GM12878 (cell line): ENCODE measurements around the gene SCAMP4. TPM values are rescaled to one million over a fixed set of nuclear protein-coding genes. Genes with fewer than 3 reads are reported as not detected.
A peak's percentile ranks its signal among the peaks of the same experiment; 100 is the strongest.

Experiments
- BHLHE40 ChIP-seq, 2 experiments: fragments of 450-650 bp in 1 of 2; IDR thresholded peaks; 2 replicates each; pipeline ENCODE4 v1.6.1; 2011 to 2017; ENCODE audit warnings: low read depth in 2 of 2, borderline replicate concordance in 1 of 2, improper control_type of control experiment in 1 of 2, low read length in 1 of 2, mild to moderate bottlenecking in 1 of 2
- EGR1 ChIP-seq, 2 experiments: IDR thresholded peaks; 1 replicate in 1 of 2; 2 replicates in 1 of 2; pipeline ENCODE4 v1.6.1; 2011 to 2012; ENCODE audit warnings: low read depth in 2 of 2, low read length in 2 of 2, borderline replicate concordance in 1 of 2, mild to moderate bottlenecking in 1 of 2, moderate library complexity in 1 of 2
- EP300 ChIP-seq, 2 experiments: fragments of 150-350 bp in 1 of 2; IDR thresholded peaks; 2 replicates each; pipeline ENCODE4 v1.6.1; 2011 to 2012; ENCODE audit warnings: low read depth in 2 of 2, low read length in 2 of 2, borderline replicate concordance in 1 of 2, improper control_type of control experiment in 1 of 2, inconsistent platforms in 1 of 2; ENCODE audit not compliant: control insufficient read depth in 1 of 2
- EZH2 ChIP-seq: IDR thresholded peaks from 2 replicates; pipeline ENCODE4 v1.6.1; 2012; ENCODE audit warnings: low read depth, mild to moderate bottlenecking, control low read depth, inconsistent platforms, low read length, borderline replicate concordance; ENCODE audit not compliant: control insufficient read depth
- HSF1 ChIP-seq: fragments of 150-350 bp; IDR thresholded peaks from 2 replicates; pipeline ENCODE4 v1.6.1; 2014; ENCODE audit warnings: mild to moderate bottlenecking, low read depth, low read length
- IRF3 ChIP-seq: fragments of 450-650 bp; IDR thresholded peaks from 2 replicates; pipeline ENCODE4 v1.6.1; 2014; ENCODE audit warnings: mild to moderate bottlenecking
- IRF4 ChIP-seq: IDR thresholded peaks from 2 replicates; pipeline ENCODE4 v1.6.1; 2011; ENCODE audit warnings: low read depth, low read length
- KLF5 ChIP-seq: fragments of 450-650 bp; IDR thresholded peaks from 2 replicates; pipeline ENCODE4 v1.6.1; 2014; ENCODE audit warnings: mild to moderate bottlenecking; ENCODE audit not compliant: partially characterized antibody
- SREBF1 ChIP-seq: IDR thresholded peaks from 2 replicates; pipeline ENCODE4 v1.6.1; 2012; ENCODE audit warnings: mild to moderate bottlenecking, low read length
- TBL1XR1 ChIP-seq: IDR thresholded peaks from 2 replicates; pipeline ENCODE4 v1.6.1; 2012; ENCODE audit warnings: low read depth, low read length, improper control_type of control experiment
- WRNIP1 ChIP-seq: IDR thresholded peaks from 2 replicates; pipeline ENCODE4 v1.6.1; 2011; ENCODE audit warnings: low read depth, low read length, improper control_type of control experiment, borderline replicate concordance
- YY1 ChIP-seq: IDR thresholded peaks from 2 replicates; pipeline ENCODE4 v1.6.1; 2011; ENCODE audit warnings: low read depth, mild to moderate bottlenecking, low read length
- ZNF274 ChIP-seq: IDR thresholded peaks from one replicate; pipeline ENCODE4 v1.8.0; 2011; ENCODE audit not compliant: insufficient read length, insufficient read depth
- polyA plus RNA-seq, 11 experiments: library from polyadenylated mRNA; depleted of rRNA in 4 of 11; unstranded in 6 of 11; stranded (reverse) in 5 of 11; fragments of >200 nt; fragmentation: Nextera tagmentation in 4 of 11; fragmentation: Illumina TruSeq in 1 of 11; extraction: Ambion mirVana in 4 of 11; extraction: Trizol in 1 of 11; gene quantifications; 1 replicate in 1 of 11; 2 replicates in 10 of 11; pipeline versions ENCODE4 v1.2.1 to v1.2.3, GENCODE V29; 2011 to 2016; ENCODE audit warnings: inconsistent platforms in 2 of 11, missing spikeins in 2 of 11, low read depth in 1 of 11
- total RNA-seq, 4 experiments: library from RNA; depleted of rRNA in 3 of 4; stranded (reverse); fragments of >200 nt in 3 of 4; fragmentation: Illumina TruSeq in 1 of 4; extraction: Trizol in 1 of 4; gene quantifications; 2 replicates each; pipeline versions ENCODE4 v1.2.1 to v1.2.3, GENCODE V29; 2013 to 2021

Gene SCAMP4
- total and polyA plus RNA-seq, 10 of the 15 experiments (the other 5 are each of a cell fraction or from before 2014, with no cell fraction given): 0.63 to 34.7 (median 12.8) TPM

GRCh38 chr19:1875646-1876495 lies 29.3 kb upstream of the SCAMP4 start (continued):
- TF ChIP-seq IRF4 (no peak), TBL1XR1 (peak; percentile 47; the same call in 1 of the 2 replicates), SREBF1 (no peak), ZNF274 (no peak), BHLHE40 (IDR thresholded peaks at IDR 0.05; ENCODE audit: borderline replicate concordance in 1 of 2, low read depth in 2 of 2, low read length in 1 of 2) (peak; percentile 100), WRNIP1 (no peak), YY1 (peak; percentile 73), KLF5 (peak; percentile 76), HSF1 (no peak), EZH2 (no peak), EP300 (IDR thresholded peaks at IDR 0.05; ENCODE audit: borderline replicate concordance in 1 of 2, control insufficient read depth in 1 of 2, low read depth in 2 of 2, low read length in 2 of 2) (peak in 1 of 2 experiments; percentile 44; a peak in 1 of 4 replicates), EGR1 (IDR thresholded peaks at IDR 0.05; ENCODE audit: borderline replicate concordance in 1 of 2, low read depth in 2 of 2, low read length in 2 of 2) (peak; percentile 52 to 89; a peak in 2 of 3 replicates), IRF3 (no peak)
